ENCODE measurements around the gene ACADL. TPM values are rescaled to one million over a fixed set of nuclear protein-coding genes. Genes with fewer than 3 reads are reported as not detected.

ACADL gene
- total and polyA plus RNA-seq, 2 of the 8 experiments (the other 6 are each of a cell fraction or from before 2014, with no cell fraction given), result 0.11 to 0.34 TPM

DNA sequence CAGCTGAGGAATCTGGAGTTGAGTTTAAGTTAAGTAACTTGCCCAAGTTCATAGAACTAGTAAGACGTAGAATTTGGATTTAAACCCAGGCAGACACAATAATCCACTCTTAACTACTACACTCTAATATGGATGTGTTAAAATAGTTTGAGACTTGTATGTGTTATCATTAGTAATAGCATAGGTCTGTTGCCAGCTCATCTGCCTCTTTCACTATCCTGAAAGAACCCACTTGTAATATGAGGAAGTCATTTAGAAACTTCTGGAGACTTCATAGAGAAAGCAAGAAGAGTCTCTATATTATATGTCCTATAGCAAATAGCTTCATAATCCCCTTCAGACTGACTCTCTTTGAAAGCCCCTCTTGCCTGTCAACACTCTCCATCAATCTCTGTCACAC, 43.0 kb upstream of the ACADL start:
- Histone ChIP-seq H3K18ac (ENCODE audit: extremely low read depth, low read length) (no peak overlapping the region), H3K4me2 (ENCODE audit: insufficient read depth in 1 of 2, low read depth in 2 of 2, low read length in 2 of 2) (no peak overlapping the region), H3K23ac (ENCODE audit: insufficient read length) (no peak overlapping the region), H2BK15ac (ENCODE audit: low read length) (no peak overlapping the region), H3K14ac (ENCODE audit: insufficient read length) (no peak overlapping the region), H3K4ac (replicated peaks; ENCODE audit: insufficient read length, low read depth, low read length) (no peak overlapping the region), H2AFZ (ENCODE audit: low read length) (no peak overlapping the region), H3K79me1 (ENCODE audit: low read depth, low read length) (no peaks in the 10 kb centered on the region), H3K9ac (replicated peaks in 1 of 4; ENCODE audit: extremely low read depth in 1 of 4, low read depth in 3 of 4, low read length in 3 of 4) (no peak overlapping the region), H2BK20ac (ENCODE audit: low read length) (no peak overlapping the region), H2BK12ac (ENCODE audit: low read depth, low read length) (no peak overlapping the region), H2BK120ac (replicated peaks; ENCODE audit: low read depth, low read length) (no peak overlapping the region), H3K4me1 (replicated peaks in 1 of 4; ENCODE audit: control insufficient read depth in 3 of 4, insufficient read depth in 4 of 4, low read length in 3 of 4) (no peaks in the 10 kb centered on the region), H3K9me3 (ENCODE audit: insufficient read depth in 2 of 2, low read depth in 1 of 2, low read length in 1 of 2) (no peaks in the 10 kb centered on the region), H2AK5ac (ENCODE audit: low read depth, low read length) (no peak overlapping the region), H3K79me2 (ENCODE audit: control insufficient read depth in 1 of 2, insufficient read depth in 2 of 2, low read length in 2 of 2) (no peaks in the 10 kb centered on the region), H3K4me3 (ENCODE audit: extremely low read depth in 1 of 4, insufficient read depth in 2 of 4, low read depth in 3 of 4, low read length in 4 of 4) (no peak overlapping the region), H3K56ac (replicated peaks; ENCODE audit: insufficient read length, low read depth, low read length) (no peak overlapping the region), H4K91ac (replicated peaks; ENCODE audit: insufficient read length, low read length) (no peak overlapping the region), H4K5ac (ENCODE audit: insufficient read length, low read depth, low read length) (no peak overlapping the region), H3K23me2 (ENCODE audit: low read depth, low read length) (no peaks in the 10 kb centered on the region), H4K8ac (ENCODE audit: extremely low read depth, insufficient read depth, low read length) (no peak overlapping the region), H3K36me3 (ENCODE audit: control insufficient read depth in 2 of 4, insufficient read depth in 4 of 4, low read length in 3 of 4) (no peaks in the 10 kb centered on the region), H3K27ac (ENCODE audit: low read depth, low read length) (no peak overlapping the region), H4K20me1 (replicated peaks in 1 of 2; ENCODE audit: control insufficient read depth in 1 of 2, insufficient read depth in 2 of 2, low read length in 2 of 2) (no peaks in the 10 kb centered on the region), H2BK5ac (ENCODE audit: low read depth, low read length) (no peak overlapping the region), H3K27me3 (replicated peaks in 1 of 4; ENCODE audit: control insufficient read depth in 3 of 4, extremely low read depth in 1 of 4, insufficient read depth in 3 of 4, low read length in 3 of 4) (no peaks in the 10 kb centered on the region)
- ChIA-PET POLR2A (ENCODE audit: partially characterized antibody) (no interaction called here), CTCF (ENCODE audit: partially characterized antibody) (interaction anchor here (0.7 to 1.3 kb wide), 2 partner anchors 18 to 218 kb away, joined by 3 read pairs; no protein-coding TSS in a partner anchor)
- no peak for DNase-seq (ENCODE audit: low read depth in 1 of 2, low spot score in 2 of 2)
- FAIRE-seq, result no peak
- 85% methylated on average over 1 of the region's 1 CpG; no CpG with 5 or more reads in 1 of the 2 experiments for WGBS, 2 experiments (ENCODE audit: extremely low coverage in 1 of 2, insufficient coverage in 1 of 2, insufficient read length in 1 of 2, insufficient replicate concordance in 2 of 2, low coverage in 1 of 2, low lambda C conversion rate in 2 of 2, missing lambda C conversion rate in 1 of 2)
- no peak for TF ChIP-seq EGR1 (IDR thresholded peaks at IDR 0.05; ENCODE audit: borderline replicate concordance, low read depth, low read length)
- no peak for TF ChIP-seq FOSL1 (IDR thresholded peaks at IDR 0.05; ENCODE audit: insufficient read depth, low read depth, low read length)
- TF ChIP-seq CHD1 (IDR thresholded peaks at IDR 0.05; ENCODE audit: low read depth, low read length), result no peak
- no peak for TF ChIP-seq HDAC2 (IDR thresholded peaks at IDR 0.05; ENCODE audit: borderline replicate concordance in 1 of 2, low read depth in 2 of 2, low read length in 2 of 2)
- no peak for TF ChIP-seq SUZ12 (IDR thresholded peaks at IDR 0.05; ENCODE audit: low read length)
- no peak for TF ChIP-seq ZNF274 (IDR thresholded peaks at IDR 0.05; ENCODE audit: borderline replicate concordance, extremely low read depth, low read length)
- TF ChIP-seq CREB1 (IDR thresholded peaks at IDR 0.05), result no peak
- TF ChIP-seq GTF2F1 (IDR thresholded peaks at IDR 0.05; ENCODE audit: borderline replicate concordance, low read depth, low read length), result no peak
- no peak for TF ChIP-seq POLR2AphosphoS5 (IDR thresholded peaks at IDR 0.05; ENCODE audit: low read depth, low read length)
- TF ChIP-seq TCF12 (IDR thresholded peaks at IDR 0.05; ENCODE audit: low read depth, low read length), result no peak
- no peak for TF ChIP-seq CEBPB (IDR thresholded peaks at IDR 0.05; ENCODE audit: low read depth, low read length)
- TF ChIP-seq, protein P1, sequence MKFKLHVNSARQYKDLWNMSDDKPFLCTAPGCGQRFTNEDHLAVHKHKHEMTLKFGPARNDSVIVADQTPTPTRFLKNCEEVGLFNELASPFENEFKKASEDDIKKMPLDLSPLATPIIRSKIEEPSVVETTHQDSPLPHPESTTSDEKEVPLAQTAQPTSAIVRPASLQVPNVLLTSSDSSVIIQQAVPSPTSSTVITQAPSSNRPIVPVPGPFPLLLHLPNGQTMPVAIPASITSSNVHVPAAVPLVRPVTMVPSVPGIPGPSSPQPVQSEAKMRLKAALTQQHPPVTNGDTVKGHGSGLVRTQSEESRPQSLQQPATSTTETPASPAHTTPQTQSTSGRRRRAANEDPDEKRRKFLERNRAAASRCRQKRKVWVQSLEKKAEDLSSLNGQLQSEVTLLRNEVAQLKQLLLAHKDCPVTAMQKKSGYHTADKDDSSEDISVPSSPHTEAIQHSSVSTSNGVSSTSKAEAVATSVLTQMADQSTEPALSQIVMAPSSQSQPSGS (IDR thresholded peaks at IDR 0.05; ENCODE audit: low read length), result no peak
- TF ChIP-seq POLR2A (IDR thresholded peaks at IDR 0.05; ENCODE audit: control extremely low read depth in 1 of 2, low read depth in 2 of 2, low read length in 2 of 2), result no peak
- TF ChIP-seq KDM5A (IDR thresholded peaks at IDR 0.05; ENCODE audit: low read length), result no peak
- TF ChIP-seq JUN (IDR thresholded peaks at IDR 0.05; ENCODE audit: low read depth, low read length), result no peak

Data from H1 (cell line).